HepG2 (cell line): ENCODE measurements around the gene SRRM3. TPM values are rescaled to one million over a fixed set of nuclear protein-coding genes. Genes with fewer than 3 reads are reported as not detected.

Source experiments
- ATAC-seq: fragments of 200-7000 bp; cut with Tn5 transposase; 3 replicates; pipeline ENCODE4 v1.9.1; 2020; ENCODE audit warnings: mild to moderate bottlenecking, moderate library complexity
- BruUV-seq: library from RNA; stranded (reverse); fragments of 400-500 nt; replicated peaks from 2 replicates; lab custom pipeline; 2021; lab: Mats Ljungman, UMichigan
- CTCF ChIA-PET: fragments of 300-600 bp; formaldehyde crosslinking; extraction: SDS; loops from one replicate; lab custom pipeline; 2021; ENCODE audit warnings: low total read pairs, inconsistent platforms, low intra/inter-chr PET ratio; lab: Yijun Ruan, JAX
- POLR2A ChIA-PET: fragments of 350-600 bp; sonication (Branson Sonifier 250); formaldehyde crosslinking; loops from one replicate; lab custom pipeline; 2020; ENCODE audit warnings: antibody characterized with exemption, inconsistent platforms; lab: Yijun Ruan, JAX
- DNase-seq: peaks from one replicate; pipeline ENCODE4 v3.0.0-alpha.2; 2015; ENCODE audit warnings: low spot score
- FAIRE-seq: peaks from 3 replicates; lab custom pipeline; 2011; peaks lifted over from hg19 to GRCh38; lab: Jason Lieb, UNC
- H2AFZ ChIP-seq: one replicate; pipeline ENCODE4 v1.6.1; 2011; ENCODE audit warnings: low read length, inconsistent platforms
- H3K27ac ChIP-seq: fragments of 300-600 bp; 3 replicates; pipeline ENCODE4 v1.8.0; 2011; ENCODE audit warnings: mixed run types, mild to moderate bottlenecking, mixed read lengths, low read length, inconsistent platforms; ENCODE audit not compliant: insufficient read depth; ENCODE audit errors: extremely low read length
- H3K27me3 ChIP-seq, 2 experiments: fragments of 200-600 bp in 1 of 2; 2 replicates in 1 of 2; 3 replicates in 1 of 2; pipeline versions ENCODE4 v1.6.0 to v1.8.0; 2011; ENCODE audit warnings: low read length in 2 of 2, mild to moderate bottlenecking in 2 of 2, moderate library complexity in 2 of 2, inconsistent platforms in 1 of 2; ENCODE audit not compliant: insufficient read depth in 2 of 2, control insufficient read depth in 1 of 2
- H3K36me3 ChIP-seq, 2 experiments: fragments of 200-600 bp in 1 of 2; replicated peaks in 1 of 2; 2 replicates in 1 of 2; 3 replicates in 1 of 2; pipeline versions ENCODE4 v1.5.1 to v1.8.0; 2011; ENCODE audit warnings: low read length in 2 of 2, inconsistent platforms in 1 of 2; ENCODE audit not compliant: insufficient read depth in 2 of 2, control insufficient read depth in 1 of 2
- H3K4me1 ChIP-seq: 2 replicates; pipeline ENCODE4 v1.5.1; 2012; ENCODE audit warnings: low read length, inconsistent platforms; ENCODE audit not compliant: insufficient read depth
- H3K4me2 ChIP-seq: 2 replicates; pipeline ENCODE4 v1.6.0; 2011; ENCODE audit warnings: low read depth, low read length, inconsistent platforms
- H3K4me3 ChIP-seq, 3 experiments: fragments of 200-600 bp in 1 of 3; sonication (generic), shearing (Covaris generic) in 1 of 3; replicated peaks in 1 of 3; 2 replicates each; pipeline ENCODE4 v1.5.1; 2011 to 2016; ENCODE audit warnings: low read length in 3 of 3, inconsistent platforms in 2 of 3, low read depth in 2 of 3, mild to moderate bottlenecking in 2 of 3, control low read depth in 1 of 3, mixed read lengths in 1 of 3; ENCODE audit not compliant: insufficient read depth in 1 of 3
- H3K79me2 ChIP-seq: one replicate; pipeline ENCODE4 v1.6.1; 2011; ENCODE audit warnings: low read length, inconsistent platforms; ENCODE audit not compliant: insufficient read depth
- H3K9ac ChIP-seq: 2 replicates; pipeline ENCODE4 v1.6.0; 2011; ENCODE audit warnings: mild to moderate bottlenecking, low read depth, low read length, inconsistent platforms; ENCODE audit not compliant: insufficient read depth
- H3K9me3 ChIP-seq: 2 replicates; pipeline ENCODE4 v1.5.1; 2012; ENCODE audit warnings: mild to moderate bottlenecking, low read length
- H4K20me1 ChIP-seq: 2 replicates; pipeline ENCODE4 v1.6.0; 2011; ENCODE audit warnings: inconsistent platforms, mild to moderate bottlenecking, low read length, moderate library complexity; ENCODE audit not compliant: insufficient read depth
- ATF7 ChIP-seq, 2 experiments: fragments of 450-650 bp in 1 of 2; sonication (generic) in 1 of 2; formaldehyde crosslinking in 1 of 2; IDR thresholded peaks; 2 replicates each; pipeline versions ENCODE4 v1.4.0 to v1.6.1; 2016 to 2020; ENCODE audit warnings: antibody characterized with exemption in 1 of 2, mild to moderate bottlenecking in 1 of 2, missing genetic modification reagents in 1 of 2
- CCDC6 ChIP-seq: sonication (generic); formaldehyde crosslinking; IDR thresholded peaks from 2 replicates; pipeline ENCODE4 v1.8.1; 2022; ENCODE audit warnings: mild to moderate bottlenecking, missing genetic modification reagents, moderate library complexity
- CEBPB ChIP-seq: IDR thresholded peaks from 2 replicates; pipeline ENCODE4 v1.6.1; 2011; ENCODE audit warnings: low read depth, low read length, improper control_type of control experiment, borderline replicate concordance
- FOSL2 ChIP-seq: sonication (generic); formaldehyde crosslinking; IDR thresholded peaks from 2 replicates; pipeline ENCODE4 v1.4.0; 2020; ENCODE audit warnings: missing genetic modification reagents
- HMG20B ChIP-seq: conservative IDR thresholded peaks from 2 replicates; pipeline ENCODE4 v1.6.1; 2016; ENCODE audit warnings: missing genetic modification reagents, missing compliant biosample characterization
- JUN ChIP-seq: sonication (generic); formaldehyde crosslinking; IDR thresholded peaks from 2 replicates; pipeline ENCODE4 v1.4.0; 2020; ENCODE audit warnings: mild to moderate bottlenecking, missing genetic modification reagents
- THYN1 ChIP-seq: sonication (generic); formaldehyde crosslinking; IDR thresholded peaks from 2 replicates; pipeline ENCODE4 v1.8.1; 2023; ENCODE audit warnings: low read depth, mild to moderate bottlenecking, moderate library complexity, missing genetic modification reagents, borderline replicate concordance
- YEATS4 ChIP-seq: sonication (generic); formaldehyde crosslinking; IDR thresholded peaks from 2 replicates; pipeline ENCODE4 v1.4.0; 2020; ENCODE audit warnings: missing genetic modification reagents, borderline replicate concordance
- ZNF235 ChIP-seq: sonication (generic); formaldehyde crosslinking; IDR thresholded peaks from 2 replicates; pipeline ENCODE4 v1.8.1; 2023; ENCODE audit warnings: mild to moderate bottlenecking, missing genetic modification reagents, borderline replicate concordance
- ZNF264 ChIP-seq: sonication (generic); formaldehyde crosslinking; IDR thresholded peaks from 2 replicates; pipeline ENCODE4 v1.4.0; 2020; ENCODE audit warnings: missing genetic modification reagents
- ZNF382 ChIP-seq: sonication (generic); formaldehyde crosslinking; IDR thresholded peaks from 2 replicates; pipeline ENCODE4 v1.5.0; 2020; ENCODE audit warnings: missing genetic modification reagents, mild to moderate bottlenecking, borderline replicate concordance
- ZNF383 ChIP-seq: sonication (generic); formaldehyde crosslinking; IDR thresholded peaks from 2 replicates; pipeline ENCODE4 v1.4.0; 2020; ENCODE audit warnings: missing genetic modification reagents, mild to moderate bottlenecking, borderline replicate concordance
- WGBS: methylation state at CpG from one replicate; pipeline ENCODE4 v1.1.6; 2017; ENCODE audit warnings: low lambda C conversion rate; 5-methylcytosine and 5-hydroxymethylcytosine counted together
- in situ Hi-C: cut with HindIII; loops from 2 replicates; pipeline ENCODE4 v1.10.0; 2017; ENCODE audit warnings: low pct_unique_long_range_greater_than_20kb; ENCODE audit not compliant: extremely low pct_ligation_motif_present
- intact Hi-C: fragments of 100-400 bp; cut with micrococcal nuclease; formaldehyde crosslinking; loops from one replicate; pipeline ENCODE4 v1.10.0; 2022; ENCODE audit not compliant: unreplicated experiment
- polyA plus RNA-seq, 8 experiments: library from polyadenylated mRNA; depleted of rRNA in 3 of 8; stranded (reverse) in 7 of 8; unstranded in 1 of 8; fragments of >200 nt; fragmentation: Illumina TruSeq in 4 of 8; extraction: Trizol in 4 of 8; gene quantifications; 2 replicates each; pipeline versions ENCODE4 v1.2.1 to v1.2.3, GENCODE V29; 2011 to 2016; ENCODE audit warnings: low read depth in 4 of 8, missing spikeins in 1 of 8, mixed read lengths in 1 of 8; ENCODE audit not compliant: insufficient read depth in 1 of 8
- total RNA-seq, 5 experiments: library from RNA; depleted of rRNA; stranded (reverse); fragments of >200 nt; fragmentation: Illumina TruSeq; extraction: Trizol; gene quantifications; 2 replicates each; pipeline ENCODE4 v1.2.3, GENCODE V29; 2016; ENCODE audit warnings: low read depth in 1 of 5
- TF ChIP-seq, protein P1 (sequence below): IDR thresholded peaks from 2 replicates; pipeline ENCODE4 v1.6.1; 2012; ENCODE audit warnings: low read depth, low read length, improper control_type of control experiment
- TF ChIP-seq, protein P2 (sequence below): sonication (generic); formaldehyde crosslinking; IDR thresholded peaks from 2 replicates; pipeline ENCODE4 v1.9.0; 2021; ENCODE audit warnings: missing genetic modification reagents, borderline replicate concordance

The SRRM3 gene
- total and polyA plus RNA-seq, 2 of the 13 experiments (the other 11 are each of a cell fraction or from before 2014, with no cell fraction given) = 0.13 to 0.54 TPM

- TF ChIP-seq HMG20B (CRISPR knock-in tag) = no peak
- peak; percentile 94 for TF ChIP-seq CEBPB
- TF ChIP-seq, all 625 proteins: peak for 9
These were observed 95.3 kb downstream of the SRRM3 start (continued) for GRCh38 chr7:76296743-76297740.

- Histone ChIP-seq H3K4me1 (peaks cover 64% of the 10 kb centered on the region), H3K36me3 (no peaks in the 10 kb centered on the region), H2AFZ (no peak overlapping the region), H3K4me3 (no peak overlapping the region), H3K4me2 (no peak overlapping the region), H3K27ac (no peak overlapping the region), H3K9me3 (no peaks in the 10 kb centered on the region), H3K79me2 (no peaks in the 10 kb centered on the region), H3K9ac (no peak overlapping the region), H3K27me3 (no peaks in the 10 kb centered on the region), H4K20me1 (no peaks in the 10 kb centered on the region)
- POLR2A ChIA-PET = no interaction called here
- in situ Hi-C loops = no loop called here
- no peak for TF ChIP-seq ZNF382 (CRISPR knock-in tag)
- no peak for TF ChIP-seq THYN1
- no peak for TF ChIP-seq JUN
- TF ChIP-seq ZNF383 = no peak
- no peak for TF ChIP-seq ZNF264
- no peak for TF ChIP-seq ZNF235 (CRISPR knock-in tag)
- peak; percentile 72; the same call in 1 of the 2 replicates for TF ChIP-seq CEBPB
- TF ChIP-seq FOSL2 = peak; percentile 71
- 0 out of 2 replicates have a peak, but pooled peaks have one; percentile 18 for TF ChIP-seq ATF7 (IDR thresholded peaks at IDR 0.05)
- TF ChIP-seq ATF7 (CRISPR knock-in tag; IDR thresholded peaks at IDR 0.05) = no peak
- TF ChIP-seq, protein P1, sequence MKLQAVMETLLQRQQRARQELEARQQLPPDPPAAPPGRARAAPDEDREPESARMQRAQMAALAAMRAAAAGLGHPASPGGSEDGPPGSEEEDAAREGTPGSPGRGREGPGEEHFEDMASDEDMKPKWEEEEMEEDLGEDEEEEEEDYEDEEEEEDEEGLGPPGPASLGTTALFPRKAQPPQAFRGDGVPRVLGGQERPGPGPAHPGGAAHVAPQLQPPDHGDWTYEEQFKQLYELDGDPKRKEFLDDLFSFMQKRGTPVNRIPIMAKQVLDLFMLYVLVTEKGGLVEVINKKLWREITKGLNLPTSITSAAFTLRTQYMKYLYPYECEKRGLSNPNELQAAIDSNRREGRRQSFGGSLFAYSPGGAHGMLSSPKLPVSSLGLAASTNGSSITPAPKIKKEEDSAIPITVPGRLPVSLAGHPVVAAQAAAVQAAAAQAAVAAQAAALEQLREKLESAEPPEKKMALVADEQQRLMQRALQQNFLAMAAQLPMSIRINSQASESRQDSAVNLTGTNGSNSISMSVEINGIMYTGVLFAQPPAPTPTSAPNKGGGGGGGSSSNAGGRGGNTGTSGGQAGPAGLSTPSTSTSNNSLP = 0 out of 2 replicates have a peak, but pooled peaks have one; percentile 35
- TF ChIP-seq, protein P2, sequence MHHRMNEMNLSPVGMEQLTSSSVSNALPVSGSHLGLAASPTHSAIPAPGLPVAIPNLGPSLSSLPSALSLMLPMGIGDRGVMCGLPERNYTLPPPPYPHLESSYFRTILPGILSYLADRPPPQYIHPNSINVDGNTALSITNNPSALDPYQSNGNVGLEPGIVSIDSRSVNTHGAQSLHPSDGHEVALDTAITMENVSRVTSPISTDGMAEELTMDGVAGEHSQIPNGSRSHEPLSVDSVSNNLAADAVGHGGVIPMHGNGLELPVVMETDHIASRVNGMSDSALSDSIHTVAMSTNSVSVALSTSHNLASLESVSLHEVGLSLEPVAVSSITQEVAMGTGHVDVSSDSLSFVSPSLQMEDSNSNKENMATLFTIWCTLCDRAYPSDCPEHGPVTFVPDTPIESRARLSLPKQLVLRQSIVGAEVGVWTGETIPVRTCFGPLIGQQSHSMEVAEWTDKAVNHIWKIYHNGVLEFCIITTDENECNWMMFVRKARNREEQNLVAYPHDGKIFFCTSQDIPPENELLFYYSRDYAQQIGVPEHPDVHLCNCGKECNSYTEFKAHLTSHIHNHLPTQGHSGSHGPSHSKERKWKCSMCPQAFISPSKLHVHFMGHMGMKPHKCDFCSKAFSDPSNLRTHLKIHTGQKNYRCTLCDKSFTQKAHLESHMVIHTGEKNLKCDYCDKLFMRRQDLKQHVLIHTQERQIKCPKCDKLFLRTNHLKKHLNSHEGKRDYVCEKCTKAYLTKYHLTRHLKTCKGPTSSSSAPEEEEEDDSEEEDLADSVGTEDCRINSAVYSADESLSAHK = no peak
- TF ChIP-seq CCDC6 (CRISPR knock-in tag) = no peak
- TF ChIP-seq YEATS4 (CRISPR knock-in tag) = no peak
- intact Hi-C loops = no loop called here
- no TSS peak for BruUV-seq
- CTCF ChIA-PET = no interaction called here
- ATAC-seq (no peak), FAIRE-seq (no peak), DNase-seq (peak; percentile 76)
- WGBS = 16% methylated on average over 7 of the region's 7 CpGs
These were observed 98.6 kb downstream of the SRRM3 start for GRCh38 chr7:76300166-76300731.
